GM12878 (cell line): ENCODE measurements around the gene IFNAR1. TPM values are rescaled to one million over a fixed set of nuclear protein-coding genes. Genes with fewer than 3 reads are reported as not detected.

Experiments used
- ATAC-seq: fragments of 200-7000 bp; cut with Tn5 transposase; 3 replicates; pipeline ENCODE4 v1.9.1; 2020; ENCODE audit warnings: mild to moderate bottlenecking, moderate library complexity
- Bru-seq: library from RNA; stranded (reverse); fragments of 400-500 nt; gene quantifications from one replicate; lab custom pipeline; 2021; lab: Mats Ljungman, UMichigan
- BruChase-seq, 2 experiments: library from RNA; stranded (reverse); fragments of 400-500 nt; gene quantifications; one replicate each; lab custom pipeline; 2021; lab: Mats Ljungman, UMichigan
- BruUV-seq: library from RNA; stranded (reverse); fragments of 400-500 nt; replicated peaks from 2 replicates; lab custom pipeline; 2021; lab: Mats Ljungman, UMichigan
- CTCF ChIA-PET: fragments of 300-600 bp; sonication (Branson Sonifier 250); formaldehyde crosslinking; extraction: SDS; loops from one replicate; lab custom pipeline; 2021; ENCODE audit warnings: inconsistent platforms; lab: Yijun Ruan, JAX
- POLR2A ChIA-PET: fragments of 350-600 bp; formaldehyde crosslinking; extraction: SDS; loops from one replicate; lab custom pipeline; 2021; ENCODE audit warnings: inconsistent platforms; lab: Charles Lee
- RAD21 ChIA-PET: fragments of 300-600 bp; sonication (Branson Sonifier 250); formaldehyde crosslinking; loops from one replicate; lab custom pipeline; 2023; ENCODE audit warnings: antibody characterized with exemption; ENCODE audit not compliant: unreplicated experiment; lab: Charles Lee
- SMC1A ChIA-PET: fragments of 300-600 bp; sonication (Branson Sonifier 250); formaldehyde crosslinking; loops from one replicate; lab custom pipeline; 2023; ENCODE audit not compliant: unreplicated experiment, uncharacterized antibody; lab: Charles Lee
- DNase-seq: peaks from one replicate; pipeline ENCODE4 v3.0.0-alpha.2; 2011; ENCODE audit warnings: low read depth, low spot score
- FAIRE-seq: peaks from 3 replicates; lab custom pipeline; 2011; peaks lifted over from hg19 to GRCh38; lab: Jason Lieb, UNC
- H2AFZ ChIP-seq: 2 replicates; pipeline ENCODE4 v1.6.0; 2011; ENCODE audit warnings: low read depth, low read length, control low read depth; ENCODE audit not compliant: control insufficient read depth
- H3K27ac ChIP-seq: 2 replicates; pipeline ENCODE4 v1.5.1; 2011; ENCODE audit warnings: control low read depth; ENCODE audit not compliant: control insufficient read depth, insufficient read depth
- H3K27me3 ChIP-seq, 2 experiments: replicated peaks in 1 of 2; 2 replicates each; pipeline versions ENCODE4 v1.6.0 to v1.6.1; 2011; ENCODE audit warnings: low read length in 1 of 2; ENCODE audit not compliant: control insufficient read depth in 2 of 2, insufficient read depth in 2 of 2
- H3K36me3 ChIP-seq, 2 experiments: 2 replicates each; pipeline ENCODE4 v1.5.1; 2011; ENCODE audit warnings: low read length in 1 of 2; ENCODE audit not compliant: control insufficient read depth in 2 of 2, insufficient read depth in 2 of 2
- H3K4me1 ChIP-seq: 2 replicates; pipeline ENCODE4 v1.6.1; 2011; ENCODE audit warnings: mild to moderate bottlenecking, low read length, moderate library complexity, mixed read lengths; ENCODE audit not compliant: control insufficient read depth, insufficient read depth
- H3K4me2 ChIP-seq: 2 replicates; pipeline ENCODE4 v1.6.0; 2011; ENCODE audit warnings: control low read depth; ENCODE audit not compliant: control insufficient read depth, insufficient read depth
- H3K4me3 ChIP-seq: fragments of 200-600 bp; sonication (generic); 2 replicates; pipeline ENCODE4 v1.5.1; 2016
- H3K79me2 ChIP-seq: 2 replicates; pipeline ENCODE4 v1.6.0; 2011; ENCODE audit warnings: low read length; ENCODE audit not compliant: control insufficient read depth, insufficient read depth
- H3K9ac ChIP-seq: 2 replicates; pipeline ENCODE4 v1.8.0; 2011; ENCODE audit warnings: low read length, control low read depth, mixed read lengths; ENCODE audit not compliant: control insufficient read depth, insufficient read depth
- H3K9me3 ChIP-seq: replicated peaks from 3 replicates; pipeline ENCODE4 v1.5.1; 2011; ENCODE audit warnings: mild to moderate bottlenecking, low read length; ENCODE audit not compliant: control insufficient read depth, insufficient read depth
- H4K20me1 ChIP-seq: 2 replicates; pipeline ENCODE4 v1.6.0; 2011; ENCODE audit not compliant: control insufficient read depth, insufficient read depth
- EGR1 ChIP-seq, 2 experiments: IDR thresholded peaks; 1 replicate in 1 of 2; 2 replicates in 1 of 2; pipeline ENCODE4 v1.6.1; 2011 to 2012; ENCODE audit warnings: low read depth in 2 of 2, low read length in 2 of 2, borderline replicate concordance in 1 of 2, mild to moderate bottlenecking in 1 of 2, moderate library complexity in 1 of 2
- KLF5 ChIP-seq: fragments of 450-650 bp; IDR thresholded peaks from 2 replicates; pipeline ENCODE4 v1.6.1; 2014; ENCODE audit warnings: mild to moderate bottlenecking; ENCODE audit not compliant: partially characterized antibody
- NBN ChIP-seq: fragments of 450-650 bp; IDR thresholded peaks from 2 replicates; pipeline ENCODE4 v1.6.1; 2016
- NFYB ChIP-seq: IDR thresholded peaks from 2 replicates; pipeline ENCODE4 v1.6.1; 2011; ENCODE audit warnings: low read depth, mild to moderate bottlenecking, low read length, improper control_type of control experiment, moderate library complexity; ENCODE audit not compliant: insufficient read depth
- NKRF ChIP-seq: fragments of 450-650 bp; conservative IDR thresholded peaks from 2 replicates; pipeline ENCODE4 v1.6.1; 2017; ENCODE audit warnings: mild to moderate bottlenecking, moderate library complexity
- RAD51 ChIP-seq: fragments of 450-650 bp; IDR thresholded peaks from 2 replicates; pipeline ENCODE4 v1.6.1; 2016; ENCODE audit warnings: moderate library complexity, mild to moderate bottlenecking, inconsistent platforms
- TBL1XR1 ChIP-seq: IDR thresholded peaks from 2 replicates; pipeline ENCODE4 v1.6.1; 2012; ENCODE audit warnings: low read depth, low read length, improper control_type of control experiment
- TCF3 ChIP-seq: IDR thresholded peaks from 2 replicates; pipeline ENCODE4 v1.6.1; 2012; ENCODE audit warnings: low read depth, mild to moderate bottlenecking, low read length, borderline replicate concordance; ENCODE audit not compliant: insufficient read depth
- WRNIP1 ChIP-seq: IDR thresholded peaks from 2 replicates; pipeline ENCODE4 v1.6.1; 2011; ENCODE audit warnings: low read depth, low read length, improper control_type of control experiment, borderline replicate concordance
- WGBS: methylation state at CpG from one replicate; pipeline ENCODE4 v1.1.6; 2016; ENCODE audit warnings: low lambda C conversion rate; ENCODE audit not compliant: insufficient replicate concordance, insufficient coverage; ENCODE audit errors: missing lambda C conversion rate; 5-methylcytosine and 5-hydroxymethylcytosine counted together
- in situ Hi-C: fragments of 300-500 bp; cut with MboI; formaldehyde crosslinking; loops from 9 replicates; pipeline ENCODE4 v1.14.3; 2018; ENCODE audit warnings: mixed read lengths
- intact Hi-C: fragments of 100-400 bp; cut with micrococcal nuclease; formaldehyde crosslinking; loops from one replicate; pipeline ENCODE4 v1.14.2; 2022; ENCODE audit not compliant: unreplicated experiment
- long read RNA-seq, 2 experiments: library from polyadenylated mRNA; unstranded; transcript quantifications; one replicate each; pipeline ENCODE4 v2.0.0, GENCODE V29; 2019 to 2020
- polyA minus RNA-seq, 3 experiments: library from RNA; depleted of rRNA, polyadenylated mRNA; stranded (reverse); fragments of >200 nt; gene quantifications; 2 replicates each; pipeline ENCODE4 v1.2.3, GENCODE V29; 2011
- polyA plus RNA-seq, 11 experiments: library from polyadenylated mRNA; depleted of rRNA in 4 of 11; unstranded in 6 of 11; stranded (reverse) in 5 of 11; fragments of >200 nt; fragmentation: Nextera tagmentation in 4 of 11; fragmentation: Illumina TruSeq in 1 of 11; extraction: Ambion mirVana in 4 of 11; extraction: Trizol in 1 of 11; gene quantifications; 1 replicate in 1 of 11; 2 replicates in 10 of 11; pipeline versions ENCODE4 v1.2.1 to v1.2.3, GENCODE V29; 2011 to 2016; ENCODE audit warnings: inconsistent platforms in 2 of 11, missing spikeins in 2 of 11, low read depth in 1 of 11
- total RNA-seq, 4 experiments: library from RNA; depleted of rRNA in 3 of 4; stranded (reverse); fragments of >200 nt in 3 of 4; fragmentation: Illumina TruSeq in 1 of 4; extraction: Trizol in 1 of 4; gene quantifications; 2 replicates each; pipeline versions ENCODE4 v1.2.1 to v1.2.3, GENCODE V29; 2013 to 2021
- TF ChIP-seq, protein P1 (sequence below): fragments of 450-650 bp; IDR thresholded peaks from 2 replicates; pipeline ENCODE4 v1.6.1; 2017; ENCODE audit warnings: mild to moderate bottlenecking, low read depth, inconsistent platforms; ENCODE audit not compliant: poor library complexity, severe bottlenecking
- TF ChIP-seq, protein P2 (sequence below): IDR thresholded peaks from 2 replicates; pipeline ENCODE4 v1.6.1; 2011; ENCODE audit warnings: low read depth, mild to moderate bottlenecking, low read length, moderate library complexity, borderline replicate concordance; ENCODE audit errors: extremely low read depth

The IFNAR1 gene
- total RNA-seq (2013; cell fraction: nucleolus; rRNA removed) = 28.3 and 29.7 TPM in 2 replicates
- total RNA-seq (2014; rRNA removed) (17.0 and 17.3 TPM in 2 replicates), total RNA-seq (2014; rRNA removed; fragmentation: Illumina TruSeq; extraction: Trizol) (17.0 and 19.0 TPM in 2 replicates), total RNA-seq (2021) (33.2 and 35.5 TPM in 2 replicates), polyA plus RNA-seq (2011; rRNA removed) (12.2 and 17.6 TPM in 2 replicates), polyA plus RNA-seq (2014; fragmentation: Illumina TruSeq; extraction: Trizol) (23.6 and 28.6 TPM in 2 replicates), polyA plus RNA-seq (2014; fragmentation: Nextera tagmentation; extraction: Ambion mirVana) (10 to 100 TPM; 25.6 to 30.9 TPM), polyA plus RNA-seq (2014; rRNA removed) (10.9 and 12.0 TPM in 2 replicates), polyA plus RNA-seq (2016; fragmentation: Nextera tagmentation; extraction: Ambion mirVana) (10 to 100 TPM; 55.3 to 62.4 TPM), polyA minus RNA-seq (2011; rRNA and poly(A)+ RNA removed) (17.7 and 17.8 TPM in 2 replicates), Bru-seq, nascent RNA (percentile 90 among the genes with signal in this experiment), BruChase-seq, experiment 1, labeled RNA remaining after a 6-hour chase (percentile 85 among the genes with signal in this experiment), BruChase-seq, experiment 2, labeled RNA remaining after a 2-hour chase (percentile 89 among the genes with signal in this experiment)
- 18.0 TPM for polyA plus RNA-seq (2011; ENCODE audit: low read depth)
- polyA plus RNA-seq (2011; cell fraction: cytosol; rRNA removed) = 6.8 and 11.1 TPM in 2 replicates
- 4.0 and 5.0 TPM in 2 replicates for polyA plus RNA-seq (2011; cell fraction: nucleus; rRNA removed)
- polyA plus RNA-seq (2012) = 26.3 and 34.8 TPM in 2 replicates
- 9.8 and 11.4 TPM in 2 replicates for polyA minus RNA-seq (2011; cell fraction: cytosol; rRNA and poly(A)+ RNA removed)
- polyA minus RNA-seq (2011; cell fraction: nucleus; rRNA and poly(A)+ RNA removed) = 5.9 and 9.6 TPM in 2 replicates
- long read RNA-seq, experiment 1, full-length matches to known transcripts = 9 of 20 reads
- long read RNA-seq, experiment 1, partial matches to known transcripts = 4 of 20 reads
- long read RNA-seq, experiment 1, other reads (novel, unspliced or antisense) = 7 of 20 reads
- long read RNA-seq, experiment 2, full-length matches to known transcripts = 113 of 192 reads
- long read RNA-seq, experiment 2, partial matches to known transcripts = 33 of 192 reads
- long read RNA-seq, experiment 2, other reads (novel, unspliced or antisense) = 46 of 192 reads

DNA sequence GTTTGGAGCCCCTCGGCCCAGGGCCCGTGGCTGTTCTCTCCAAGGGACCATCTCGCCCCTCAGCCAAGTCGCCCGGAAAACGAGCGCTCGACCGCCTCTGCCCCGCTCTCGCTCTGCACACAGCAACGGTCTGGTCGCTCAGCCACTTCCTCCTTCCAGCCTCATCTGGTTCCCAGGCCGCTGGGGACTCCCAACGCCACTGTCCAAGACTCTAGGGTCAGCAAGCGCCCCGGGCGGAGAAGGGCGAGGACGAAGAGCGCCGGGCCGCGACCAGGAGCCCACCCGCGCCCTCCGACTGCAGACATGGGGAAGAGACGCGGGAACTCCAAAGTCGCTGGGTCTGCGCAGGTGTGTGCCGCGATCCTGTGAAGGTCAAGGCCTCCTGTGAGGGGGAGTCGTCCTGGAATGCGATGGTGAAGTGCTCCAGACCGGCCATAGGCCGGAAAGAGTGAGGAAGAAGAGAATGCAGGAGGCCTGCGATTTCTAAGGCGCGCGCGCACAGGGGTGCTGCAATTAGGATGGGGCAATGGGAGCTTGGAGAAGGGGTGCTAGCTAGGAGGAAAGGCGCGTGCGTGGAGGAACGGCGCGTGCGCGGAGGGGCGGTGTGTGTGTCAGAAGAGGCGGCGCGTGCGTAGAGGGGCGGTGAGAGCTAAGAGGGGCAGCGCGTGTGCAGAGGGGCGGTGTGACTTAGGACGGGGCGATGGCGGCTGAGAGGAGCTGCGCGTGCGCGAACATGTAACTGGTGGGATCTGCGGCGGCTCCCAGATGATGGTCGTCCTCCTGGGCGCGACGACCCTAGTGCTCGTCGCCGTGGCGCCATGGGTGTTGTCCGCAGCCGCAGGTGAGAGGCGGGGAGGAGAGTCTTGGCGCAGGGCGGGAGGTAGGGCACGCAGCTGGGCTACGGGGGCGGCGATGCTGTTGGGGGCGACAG, at the start of gene IFNAR1:
IFNAR1 (plus strand) TSS at position 680 of the 931 bp plus-strand sequence; CDS start at position 766, 86 bp downstream.
- H3K79me2 ChIP-seq = peaks cover 47% of the 10 kb centered on the region
- POLR2A ChIA-PET = interaction anchor here (0.5 to 2.0 kb wide), 23 partner anchors 15 to 770 kb away, joined by 3 to 16 read pairs (median 4); partner anchors contain the start of gene IL10RB
- TF ChIP-seq TBL1XR1 = 0 out of 2 replicates have a peak, but pooled peaks have one; percentile 14
- TF ChIP-seq, protein P1, sequence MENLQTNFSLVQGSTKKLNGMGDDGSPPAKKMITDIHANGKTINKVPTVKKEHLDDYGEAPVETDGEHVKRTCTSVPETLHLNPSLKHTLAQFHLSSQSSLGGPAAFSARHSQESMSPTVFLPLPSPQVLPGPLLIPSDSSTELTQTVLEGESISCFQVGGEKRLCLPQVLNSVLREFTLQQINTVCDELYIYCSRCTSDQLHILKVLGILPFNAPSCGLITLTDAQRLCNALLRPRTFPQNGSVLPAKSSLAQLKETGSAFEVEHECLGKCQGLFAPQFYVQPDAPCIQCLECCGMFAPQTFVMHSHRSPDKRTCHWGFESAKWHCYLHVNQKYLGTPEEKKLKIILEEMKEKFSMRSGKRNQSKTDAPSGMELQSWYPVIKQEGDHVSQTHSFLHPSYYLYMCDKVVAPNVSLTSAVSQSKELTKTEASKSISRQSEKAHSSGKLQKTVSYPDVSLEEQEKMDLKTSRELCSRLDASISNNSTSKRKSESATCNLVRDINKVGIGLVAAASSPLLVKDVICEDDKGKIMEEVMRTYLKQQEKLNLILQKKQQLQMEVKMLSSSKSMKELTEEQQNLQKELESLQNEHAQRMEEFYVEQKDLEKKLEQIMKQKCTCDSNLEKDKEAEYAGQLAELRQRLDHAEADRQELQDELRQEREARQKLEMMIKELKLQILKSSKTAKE = no peak
- TF ChIP-seq, protein P2, sequence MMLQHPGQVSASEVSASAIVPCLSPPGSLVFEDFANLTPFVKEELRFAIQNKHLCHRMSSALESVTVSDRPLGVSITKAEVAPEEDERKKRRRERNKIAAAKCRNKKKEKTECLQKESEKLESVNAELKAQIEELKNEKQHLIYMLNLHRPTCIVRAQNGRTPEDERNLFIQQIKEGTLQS = no peak
- no peak for TF ChIP-seq NFYB
- TF ChIP-seq NBN = peak; percentile 80
- no peak for TF ChIP-seq EGR1 (IDR thresholded peaks at IDR 0.05; ENCODE audit: borderline replicate concordance in 1 of 2, low read depth in 2 of 2, low read length in 2 of 2)
- TF ChIP-seq NKRF = peak; percentile 82
- TF ChIP-seq TCF3 = 0 out of 2 replicates have a peak, but pooled peaks have one; percentile 52
- no peak for TF ChIP-seq WRNIP1
- peak; percentile 46 for TF ChIP-seq KLF5
- no peak for TF ChIP-seq RAD51

More for the DNA sequence above, at the start of gene IFNAR1:
- under 1% methylated on average over 86 of the region's 86 CpGs for WGBS
- Histone ChIP-seq H3K9ac (peak within 1 kb of the TSS; percentile 98), H3K27me3 (no peaks in the 10 kb centered on the region), H2AFZ (peak within 1 kb of the TSS; percentile 94), H3K4me2 (peak within 1 kb of the TSS; percentile 79), H3K9me3 (no peaks in the 10 kb centered on the region), H4K20me1 (no peaks in the 10 kb centered on the region), H3K4me1 (peaks cover 4% of the 10 kb centered on the region; the same call in 1 of the 2 replicates), H3K4me3 (peak within 1 kb of the TSS; percentile 85), H3K36me3 (no peaks in the 10 kb centered on the region), H3K27ac (peak within 1 kb of the TSS; percentile 97)
- TSS peak; percentile 98 for BruUV-seq
- in situ Hi-C loops (no loop called here), intact Hi-C loops (loop anchor here (1.0 to 5.0 kb wide), 2 partner anchors 37 to 57 kb away; partner anchors contain the start of gene IL10RB)
- RAD21 ChIA-PET = interaction anchor here (0.6 to 2.4 kb wide), 32 partner anchors 10 to 553 kb away, joined by 3 to 39 read pairs (median 5); partner anchors contain the start of genes IL10RB and PAXBP1
- SMC1A ChIA-PET = interaction anchor here (0.6 to 2.4 kb wide), 24 partner anchors 11 to 264 kb away, joined by 3 to 19 read pairs (median 5); partner anchors contain the start of genes DONSON and IL10RB
- peak; percentile 91 for DNase-seq
- CTCF ChIA-PET = interaction anchor here (0.8 to 2.2 kb wide), 15 partner anchors 12 to 128 kb away, joined by 3 to 20 read pairs (median 4); no protein-coding TSS in a partner anchor
- ATAC-seq = peak; percentile 91
- FAIRE-seq = peak; percentile 83
